ENCODE results near the gene LYZL1. TPM values are rescaled to one million over a fixed set of nuclear protein-coding genes. Genes with fewer than 3 reads are reported as not detected.

Gene LYZL1
- total RNA-seq, 1 experiment from 2014 or later = not detected

- no peak overlapping the region for H2AFZ ChIP-seq (ENCODE audit: low read length)
- WGBS (ENCODE audit: extremely low coverage, insufficient read length, low lambda C conversion rate) = no CpG with 5 or more reads among the region's 5 CpGs
- no peak overlapping the region for H3K18ac ChIP-seq (ENCODE audit: insufficient read length, low read depth, low read length)
- no peaks in the 10 kb centered on the region for H3K23me2 ChIP-seq (ENCODE audit: insufficient read length, low read depth, low read length, poor library complexity, severe bottlenecking)
- Mint-ChIP-seq H3K4me3 (no peak overlapping the region), H3K4me1 (peaks cover 13 to 16% of the 10 kb centered on the region in 2 experiments), H3K9me3 (no peaks in the 10 kb centered on the region), H3K27me3 (ENCODE audit: low read depth) (peaks cover 8% of the 10 kb centered on the region), H3K36me3 (ENCODE audit: insufficient read depth in 1 of 3, low read depth in 3 of 3) (no peaks in the 10 kb centered on the region; a peak in 1 of 7 replicates), H3K27ac (no peak overlapping the region)
- H3K27me3 ChIP-seq (ENCODE audit: insufficient read depth, low read length) = no peaks in the 10 kb centered on the region
- H4K8ac ChIP-seq (replicated peaks; ENCODE audit: insufficient read length, low read depth, low read length) = no peak overlapping the region
- TF ChIP-seq, protein P1, sequence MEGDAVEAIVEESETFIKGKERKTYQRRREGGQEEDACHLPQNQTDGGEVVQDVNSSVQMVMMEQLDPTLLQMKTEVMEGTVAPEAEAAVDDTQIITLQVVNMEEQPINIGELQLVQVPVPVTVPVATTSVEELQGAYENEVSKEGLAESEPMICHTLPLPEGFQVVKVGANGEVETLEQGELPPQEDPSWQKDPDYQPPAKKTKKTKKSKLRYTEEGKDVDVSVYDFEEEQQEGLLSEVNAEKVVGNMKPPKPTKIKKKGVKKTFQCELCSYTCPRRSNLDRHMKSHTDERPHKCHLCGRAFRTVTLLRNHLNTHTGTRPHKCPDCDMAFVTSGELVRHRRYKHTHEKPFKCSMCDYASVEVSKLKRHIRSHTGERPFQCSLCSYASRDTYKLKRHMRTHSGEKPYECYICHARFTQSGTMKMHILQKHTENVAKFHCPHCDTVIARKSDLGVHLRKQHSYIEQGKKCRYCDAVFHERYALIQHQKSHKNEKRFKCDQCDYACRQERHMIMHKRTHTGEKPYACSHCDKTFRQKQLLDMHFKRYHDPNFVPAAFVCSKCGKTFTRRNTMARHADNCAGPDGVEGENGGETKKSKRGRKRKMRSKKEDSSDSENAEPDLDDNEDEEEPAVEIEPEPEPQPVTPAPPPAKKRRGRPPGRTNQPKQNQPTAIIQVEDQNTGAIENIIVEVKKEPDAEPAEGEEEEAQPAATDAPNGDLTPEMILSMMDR (conservative IDR thresholded peaks at IDR 0.05) = no peak
- no peak overlapping the region for H2BK5ac ChIP-seq (ENCODE audit: insufficient read length, low read length)
- H3K23ac ChIP-seq (ENCODE audit: insufficient read length, low read depth, low read length) = no peak overlapping the region
- no peak overlapping the region for H4K5ac ChIP-seq (ENCODE audit: insufficient read length, low read depth, low read length)
- H3K79me2 ChIP-seq (ENCODE audit: insufficient read depth, low read length) = no peaks in the 10 kb centered on the region
- no peaks in the 10 kb centered on the region; the same call in 1 of the 2 replicates for H3K4me1 ChIP-seq (ENCODE audit: insufficient read depth, low read length)
- H2AK5ac ChIP-seq (ENCODE audit: insufficient read length, low read length) = no peak overlapping the region
- no peak for DNase-seq
- H3K4me2 ChIP-seq (ENCODE audit: insufficient read depth, insufficient read length, low read length) = no peak overlapping the region
- H4K91ac ChIP-seq (ENCODE audit: insufficient read length, low read depth, low read length) = no peak overlapping the region
- H3K56ac ChIP-seq (ENCODE audit: insufficient read length, low read depth, low read length) = no peak overlapping the region
- H2BK120ac ChIP-seq (ENCODE audit: low read depth, low read length, poor library complexity, severe bottlenecking) = no peak overlapping the region
- no peak overlapping the region for H3K9ac ChIP-seq (ENCODE audit: extremely low read depth, insufficient read length, low read length)
- H2BK12ac ChIP-seq (ENCODE audit: insufficient read length, low read depth, low read length) = no peak overlapping the region
- no peak overlapping the region for H3K14ac ChIP-seq (ENCODE audit: insufficient read depth, low read length)
- H4K20me1 ChIP-seq (ENCODE audit: control insufficient read depth, insufficient read depth, insufficient read length) = no peaks in the 10 kb centered on the region
- no peaks in the 10 kb centered on the region for H3K79me1 ChIP-seq (ENCODE audit: insufficient read depth, low read depth, low read length, poor library complexity, severe bottlenecking)
- no peak overlapping the region for H2BK15ac ChIP-seq (ENCODE audit: low read depth, low read length)
- no peak overlapping the region for H3K4ac ChIP-seq (ENCODE audit: low read depth, low read length)
- H3K9me3 ChIP-seq (ENCODE audit: control insufficient read depth, low read depth, low read length) = no peaks in the 10 kb centered on the region
- no peak overlapping the region for H3K27ac ChIP-seq (ENCODE audit: insufficient read length, low read depth, low read length)
- no peak overlapping the region for H3T11ph ChIP-seq (ENCODE audit: low read length)
- no peak overlapping the region for H2BK20ac ChIP-seq (ENCODE audit: low read depth, low read length, poor library complexity, severe bottlenecking)
Measured at GRCh38 chr10:29322918-29323317, 34.0 kb downstream of the LYZL1 start.

Measured in H9 (cell line).